ENCODE data around the gene PALLD.

- TF ChIP-seq CTCF (IDR thresholded peaks at IDR 0.05) (no peak), POLR2A (IDR thresholded peaks at IDR 0.05) (no peak), POLR2AphosphoS5 (IDR thresholded peaks at IDR 0.05) (no peak), EP300 (IDR thresholded peaks at IDR 0.05) (no peak)
Observed at GRCh38 chr4:168655182-168655581, 158.3 kb downstream of the PALLD start.

All from suprapubic skin (tissue), 4 donors.